WERI-Rb-1 (cell line): ENCODE data around the gene RCAN2.

Experiments
- DNase-seq: peaks from one replicate; pipeline ENCODE4 v3.0.0-alpha.2; 2020
- H3K27ac ChIP-seq: fragments of 250-450 bp; sonication (Bioruptor Pico); 2 replicates; pipeline ENCODE4 v1.5.1; 2020; ENCODE audit warnings: mild to moderate bottlenecking, moderate library complexity
- H3K27me3 ChIP-seq: fragments of 250-450 bp; sonication (Bioruptor Pico); 2 replicates; pipeline ENCODE4 v1.5.1; 2021; ENCODE audit warnings: mild to moderate bottlenecking, low read depth, moderate library complexity; ENCODE audit not compliant: insufficient read depth, severe bottlenecking
- H3K36me3 ChIP-seq: fragments of 250-450 bp; sonication (Bioruptor Pico); 2 replicates; pipeline ENCODE4 v1.5.1; 2020; ENCODE audit warnings: mild to moderate bottlenecking, moderate library complexity
- H3K4me3 ChIP-seq: 2 replicates; pipeline ENCODE4 v1.5.1; 2011; ENCODE audit warnings: low read depth, mild to moderate bottlenecking, control low read depth, low read length
- H3K9me3 ChIP-seq: fragments of 250-450 bp; sonication (Bioruptor Pico); 2 replicates; pipeline ENCODE4 v1.5.1; 2021; ENCODE audit warnings: mild to moderate bottlenecking, moderate library complexity; ENCODE audit not compliant: severe bottlenecking
- CTCF ChIP-seq: IDR thresholded peaks from 2 replicates; pipeline ENCODE4 v1.5.1; 2011; ENCODE audit warnings: low read depth, mild to moderate bottlenecking, control low read depth, inconsistent platforms, low read length

Gene RCAN2

DNA sequence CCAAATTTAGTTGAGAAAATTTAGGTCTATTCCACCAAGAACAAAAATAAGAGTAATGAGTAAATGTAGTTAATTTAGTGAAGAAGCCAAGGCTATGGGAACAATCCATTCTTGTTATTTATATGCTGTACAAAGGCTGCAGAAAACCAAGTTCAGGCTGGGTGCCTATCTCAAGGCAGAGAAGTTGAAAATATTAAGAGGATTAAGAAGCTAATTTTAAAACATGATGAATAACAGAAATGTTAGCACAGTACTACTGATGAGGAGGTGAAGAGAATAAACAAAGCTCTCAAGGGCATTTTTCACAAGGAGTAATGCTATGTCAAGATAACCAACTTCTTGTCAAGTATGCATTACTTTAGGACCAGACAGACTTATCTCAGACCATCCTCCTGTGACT, 68.6 kb downstream of the RCAN2 start:
- no peak for TF ChIP-seq CTCF
- no peaks in the 10 kb centered on the region for H3K9me3 ChIP-seq

DNA sequence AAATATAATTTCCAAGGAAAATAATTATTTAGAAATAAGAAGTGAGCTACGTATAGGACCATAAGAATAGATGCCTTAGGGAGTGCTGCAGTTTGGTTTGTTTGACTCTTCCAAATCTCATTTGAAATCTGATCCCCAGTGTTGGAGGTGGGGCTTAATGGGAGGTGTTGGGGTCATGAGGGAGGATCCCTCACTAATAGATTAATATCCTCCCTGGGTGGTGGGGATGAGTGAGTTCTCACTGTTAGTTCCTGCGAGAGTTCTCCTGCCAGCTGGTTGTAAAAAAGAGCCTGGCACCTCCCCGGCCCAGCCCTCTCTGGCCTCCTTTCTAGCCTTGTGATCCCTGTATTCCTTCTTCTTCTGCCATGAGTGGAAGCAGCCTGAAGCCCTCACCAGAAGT, 69.3 kb downstream of the RCAN2 start:
- no peaks in the 10 kb centered on the region for H3K27me3 ChIP-seq
- H3K9me3 ChIP-seq: no peaks in the 10 kb centered on the region
- no peak for DNase-seq
- no peak overlapping the region for H3K4me3 ChIP-seq
- no peak overlapping the region for H3K27ac ChIP-seq
- H3K36me3 ChIP-seq: no peaks in the 10 kb centered on the region
- TF ChIP-seq CTCF: no peak

More for the DNA sequence above, 68.6 kb downstream of the RCAN2 start:
- Histone ChIP-seq H3K27ac (no peak overlapping the region), H3K27me3 (no peaks in the 10 kb centered on the region), H3K4me3 (no peak overlapping the region), H3K36me3 (no peaks in the 10 kb centered on the region)
- no peak for DNase-seq

DNA sequence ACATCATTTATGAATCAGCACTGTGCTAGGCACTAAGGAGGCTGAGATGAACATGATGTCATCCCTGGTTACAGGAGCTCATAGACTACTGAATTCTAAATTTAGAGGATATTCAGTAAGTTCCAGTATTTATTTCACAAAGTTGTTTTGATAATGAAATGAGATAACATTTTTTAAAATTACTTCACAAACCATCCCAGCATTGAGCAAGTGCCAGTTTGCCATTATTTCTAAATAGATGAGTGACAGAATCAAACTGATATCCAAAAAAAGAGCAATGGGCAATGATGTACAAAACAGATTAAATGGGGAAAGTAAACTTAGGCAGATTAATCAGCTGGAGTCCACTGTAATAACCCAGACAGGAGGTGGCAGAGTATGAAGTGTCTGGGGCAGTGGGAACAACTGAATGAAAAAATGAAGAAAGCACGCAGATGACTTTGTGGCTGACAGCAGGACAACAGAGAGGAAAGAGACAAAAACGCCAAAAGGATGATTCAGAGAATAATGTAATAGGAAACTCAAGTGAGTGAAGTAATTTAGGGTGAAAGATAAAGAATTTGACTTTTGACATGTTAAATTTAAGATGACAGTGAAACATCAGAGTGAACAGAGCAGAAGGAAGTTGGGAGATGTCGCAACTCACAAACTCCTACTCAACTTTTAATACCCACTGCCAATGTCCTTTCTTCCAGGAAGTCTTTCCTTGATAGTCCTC, 70.2 kb downstream of the RCAN2 start:
- Histone ChIP-seq H3K9me3 (no peaks in the 10 kb centered on the region), H3K4me3 (no peak overlapping the region), H3K36me3 (no peaks in the 10 kb centered on the region), H3K27me3 (no peaks in the 10 kb centered on the region), H3K27ac (no peak overlapping the region)
- no peak for DNase-seq
- no peak for TF ChIP-seq CTCF

- H3K4me3 ChIP-seq: no peak overlapping the region
- peak; percentile 65 for TF ChIP-seq CTCF
Observed at GRCh38 chr6:46419576-46420002, 71.7 kb downstream of the RCAN2 start.

GRCh38 chr6:46414398-46414797, 76.9 kb downstream of the RCAN2 start:
- Histone ChIP-seq H3K4me3 (no peak overlapping the region), H3K27me3 (no peaks in the 10 kb centered on the region), H3K27ac (no peak overlapping the region), H3K9me3 (no peaks in the 10 kb centered on the region), H3K36me3 (no peaks in the 10 kb centered on the region)
- TF ChIP-seq CTCF: no peak
- DNase-seq: no peak

More at GRCh38 chr6:46419576-46420002, 71.7 kb downstream of the RCAN2 start:
- Histone ChIP-seq H3K9me3 (no peaks in the 10 kb centered on the region), H3K27me3 (no peaks in the 10 kb centered on the region), H3K27ac (no peak overlapping the region), H3K36me3 (no peaks in the 10 kb centered on the region)
- DNase-seq: peak; percentile 68

DNA sequence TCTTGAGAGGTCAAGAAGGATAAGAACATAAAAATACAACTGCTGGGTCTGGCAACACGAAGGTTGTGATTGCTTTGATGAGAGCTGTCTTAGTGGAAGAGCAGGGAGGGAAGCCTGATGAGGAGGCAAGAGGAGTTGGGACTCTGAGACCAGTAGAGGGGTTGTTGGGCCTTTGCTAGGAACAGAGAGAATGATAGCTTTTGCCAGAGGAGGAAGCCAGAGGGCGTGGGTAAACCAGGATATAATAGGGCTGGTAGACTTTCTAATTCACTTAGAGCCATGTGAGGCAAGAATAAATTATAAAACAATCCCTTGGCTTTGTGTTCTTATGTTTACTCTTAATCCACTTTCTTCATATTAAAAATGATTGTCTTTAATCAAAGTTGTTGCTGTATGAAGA, 78.6 kb downstream of the RCAN2 start:
- Histone ChIP-seq H3K9me3 (no peaks in the 10 kb centered on the region), H3K27me3 (no peaks in the 10 kb centered on the region), H3K27ac (no peak overlapping the region), H3K36me3 (no peaks in the 10 kb centered on the region), H3K4me3 (no peak overlapping the region)
- TF ChIP-seq CTCF: 0 out of 2 replicates have a peak, but pooled peaks have one; percentile 9
- no peak for DNase-seq
